ENCODE measurements around the gene CYP2W1. TPM values are rescaled to one million over a fixed set of nuclear protein-coding genes. Genes with fewer than 3 reads are reported as not detected.

CYP2W1 gene
- total RNA-seq, 4 donors from 2014 or later: not detected

DNA sequence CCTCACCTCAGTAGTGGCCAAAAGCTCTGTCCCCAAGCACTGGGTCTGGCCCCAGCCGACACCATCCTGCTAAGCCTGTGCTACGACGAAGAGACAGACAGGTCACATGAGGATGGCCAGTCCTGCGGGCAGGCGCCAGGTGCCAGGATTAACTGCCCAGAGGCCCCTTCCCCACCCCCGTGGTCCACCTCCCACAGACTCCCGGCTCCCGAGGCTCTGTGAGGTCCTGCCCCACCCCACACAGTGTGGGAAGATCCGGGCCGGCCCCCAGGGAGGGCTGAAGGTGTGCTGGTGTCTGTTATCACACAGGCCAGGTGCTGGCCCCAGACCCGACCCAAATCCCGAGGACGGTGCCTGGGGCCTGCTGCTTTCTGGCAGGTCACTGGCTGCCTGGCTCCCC lies 27.2 kb downstream of the CYP2W1 start:
- Histone ChIP-seq H3K4me3 (no peak overlapping the region), H3K27ac (no peak overlapping the region), H3K36me3 (peaks cover 0 to 47% of the 10 kb centered on the region in 2 donors), H3K9me3 (no peaks in the 10 kb centered on the region), H3K4me1 (peaks cover 0 to 38% (median 0%) of the 10 kb centered on the region in 3 donors), H3K27me3 (no peaks in the 10 kb centered on the region)
- WGBS, 2 donors (ENCODE audit: low coverage in 1 of 2): no CpG with 5 or more reads among the region's 13 CpGs
- ATAC-seq: no peak
- no peak for TF ChIP-seq EP300 (IDR thresholded peaks at IDR 0.05)
- no peak for TF ChIP-seq POLR2AphosphoS5 (IDR thresholded peaks at IDR 0.05)
- TF ChIP-seq POLR2A (IDR thresholded peaks at IDR 0.05): no peak

DNA sequence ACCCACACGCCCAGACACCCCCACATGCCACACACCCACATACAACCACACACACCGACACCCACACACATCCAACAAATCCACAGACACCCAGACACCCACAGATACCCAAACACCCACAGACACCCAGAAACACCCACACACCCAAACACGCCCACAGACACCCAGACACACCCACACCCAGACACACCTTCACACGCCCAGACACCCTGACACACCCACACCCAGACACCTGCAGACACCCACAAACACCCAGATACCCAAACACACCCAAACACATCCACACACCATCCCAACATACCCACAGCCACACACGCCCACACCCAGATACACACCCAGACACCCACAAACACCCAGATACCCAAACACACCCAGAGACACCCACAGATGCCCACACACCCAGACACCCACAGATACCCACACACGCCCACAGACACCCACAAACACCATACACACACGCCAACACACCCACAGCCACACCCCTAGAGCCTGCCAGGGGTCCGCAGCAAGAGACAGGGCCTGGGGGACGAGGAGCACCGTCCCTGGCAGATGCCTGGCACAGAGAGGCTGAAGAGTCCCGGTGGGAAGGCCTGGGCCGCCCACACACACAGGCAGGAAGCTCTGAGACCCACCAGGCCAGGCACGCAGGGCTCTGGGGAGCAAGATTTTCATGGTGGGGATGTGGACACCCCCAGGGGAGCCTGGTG lies 28.5 kb downstream of the CYP2W1 start:
- no peak for ATAC-seq

GRCh38 chr7:1012004-1012715 lies 29.2 kb downstream of the CYP2W1 start:
- peaks cover 0 to 44% (median 0%) of the 10 kb centered on the region in 3 donors for H3K4me1 ChIP-seq
- no peak for TF ChIP-seq POLR2A (IDR thresholded peaks at IDR 0.05)
- TF ChIP-seq, protein P1, sequence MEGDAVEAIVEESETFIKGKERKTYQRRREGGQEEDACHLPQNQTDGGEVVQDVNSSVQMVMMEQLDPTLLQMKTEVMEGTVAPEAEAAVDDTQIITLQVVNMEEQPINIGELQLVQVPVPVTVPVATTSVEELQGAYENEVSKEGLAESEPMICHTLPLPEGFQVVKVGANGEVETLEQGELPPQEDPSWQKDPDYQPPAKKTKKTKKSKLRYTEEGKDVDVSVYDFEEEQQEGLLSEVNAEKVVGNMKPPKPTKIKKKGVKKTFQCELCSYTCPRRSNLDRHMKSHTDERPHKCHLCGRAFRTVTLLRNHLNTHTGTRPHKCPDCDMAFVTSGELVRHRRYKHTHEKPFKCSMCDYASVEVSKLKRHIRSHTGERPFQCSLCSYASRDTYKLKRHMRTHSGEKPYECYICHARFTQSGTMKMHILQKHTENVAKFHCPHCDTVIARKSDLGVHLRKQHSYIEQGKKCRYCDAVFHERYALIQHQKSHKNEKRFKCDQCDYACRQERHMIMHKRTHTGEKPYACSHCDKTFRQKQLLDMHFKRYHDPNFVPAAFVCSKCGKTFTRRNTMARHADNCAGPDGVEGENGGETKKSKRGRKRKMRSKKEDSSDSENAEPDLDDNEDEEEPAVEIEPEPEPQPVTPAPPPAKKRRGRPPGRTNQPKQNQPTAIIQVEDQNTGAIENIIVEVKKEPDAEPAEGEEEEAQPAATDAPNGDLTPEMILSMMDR (IDR thresholded peaks at IDR 0.05): no peak
- TF ChIP-seq POLR2AphosphoS5 (IDR thresholded peaks at IDR 0.05): no peak
- TF ChIP-seq EP300 (IDR thresholded peaks at IDR 0.05): no peak
- no peak overlapping the region for H3K4me3 ChIP-seq
- ATAC-seq: no peak
- H3K36me3 ChIP-seq: peaks cover 0 to 33% of the 10 kb centered on the region in 2 donors
- no peak overlapping the region for H3K27ac ChIP-seq
- no peaks in the 10 kb centered on the region for H3K9me3 ChIP-seq
- no peaks in the 10 kb centered on the region for H3K27me3 ChIP-seq
- no CpG with 5 or more reads among the region's 32 CpGs for WGBS, 2 donors (ENCODE audit: low coverage in 1 of 2)

More for the DNA sequence above, 28.5 kb downstream of the CYP2W1 start:
- Histone ChIP-seq H3K27me3 (no peaks in the 10 kb centered on the region), H3K36me3 (peaks cover 0 to 35% of the 10 kb centered on the region in 2 donors), H3K4me3 (no peak overlapping the region), H3K9me3 (no peaks in the 10 kb centered on the region), H3K27ac (no peak overlapping the region), H3K4me1 (peaks cover 0 to 44% (median 0%) of the 10 kb centered on the region in 3 donors)
- 76 to 80% methylated on average over 2 to 4 of the region's 13 CpGs for WGBS, 2 donors (ENCODE audit: low coverage in 1 of 2)
- TF ChIP-seq POLR2AphosphoS5 (IDR thresholded peaks at IDR 0.05): no peak
- no peak for TF ChIP-seq POLR2A (IDR thresholded peaks at IDR 0.05)
- TF ChIP-seq, protein P1 (IDR thresholded peaks at IDR 0.05): no peak
- TF ChIP-seq EP300 (IDR thresholded peaks at IDR 0.05): no peak

DNA sequence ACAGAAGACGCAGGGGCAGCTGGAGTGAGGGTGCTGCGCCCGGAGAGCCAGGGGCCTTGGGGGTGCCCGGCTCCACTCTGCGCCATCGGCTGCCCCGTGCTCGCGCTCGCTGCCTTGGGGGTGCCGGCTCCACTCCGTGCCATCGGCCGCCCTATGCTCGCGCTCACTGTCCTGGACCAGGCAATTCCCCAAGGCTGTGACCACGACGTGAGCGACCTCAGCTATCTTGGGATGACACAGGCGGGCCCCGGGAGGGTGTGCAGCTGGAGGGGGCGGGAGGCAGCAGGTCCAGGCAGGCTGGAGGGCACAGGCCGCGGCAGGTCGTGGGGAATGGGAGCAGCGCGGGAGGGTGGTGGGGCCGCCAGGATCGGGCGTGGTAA lies 29.7 kb downstream of the CYP2W1 start:
- H3K27ac ChIP-seq: no peak overlapping the region
- peaks cover 0 to 44% (median 0%) of the 10 kb centered on the region in 3 donors for H3K4me1 ChIP-seq
- H3K4me3 ChIP-seq: no peak overlapping the region
- no peaks in the 10 kb centered on the region for H3K9me3 ChIP-seq
- WGBS, 2 donors (ENCODE audit: low coverage in 1 of 2): no CpG with 5 or more reads among the region's 30 CpGs
- H3K27me3 ChIP-seq: no peaks in the 10 kb centered on the region
- H3K36me3 ChIP-seq: peaks cover 0 to 33% of the 10 kb centered on the region in 2 donors
- TF ChIP-seq POLR2AphosphoS5 (IDR thresholded peaks at IDR 0.05): no peak
- ATAC-seq: no peak

- TF ChIP-seq POLR2A (IDR thresholded peaks at IDR 0.05): no peak
- no peak for TF ChIP-seq POLR2AphosphoS5 (IDR thresholded peaks at IDR 0.05)
- TF ChIP-seq, protein P1 (IDR thresholded peaks at IDR 0.05): no peak
- TF ChIP-seq EP300 (IDR thresholded peaks at IDR 0.05): no peak
- no peaks in the 10 kb centered on the region for H3K27me3 ChIP-seq
- 39 to 44% methylated on average over 2 to 4 of the region's 11 CpGs for WGBS, 2 donors (ENCODE audit: low coverage in 1 of 2)
- peak overlapping the region in 1 of 4 donors; percentile 31 for H3K27ac ChIP-seq
- H3K9me3 ChIP-seq: no peaks in the 10 kb centered on the region
- no peak overlapping the region for H3K4me3 ChIP-seq
- peaks cover 0 to 33% of the 10 kb centered on the region in 2 donors for H3K36me3 ChIP-seq
- ATAC-seq: no peak
- peaks cover 0 to 44% (median 0%) of the 10 kb centered on the region in 3 donors for H3K4me1 ChIP-seq
Measured at GRCh38 chr7:1013581-1013980, 30.6 kb downstream of the CYP2W1 start.

Data from gastroesophageal sphincter (tissue), 4 donors.